Activated CD8-positive, alpha-beta memory T cell treated with anti-CD3 and anti-CD28 coated beads, Interleukin-2, amount 10 ng/mL, durations not matched to agents 7 days and 5 days (primary cell): Measurements from ENCODE around the gene INAFM2. TPM values are rescaled to one million over a fixed set of nuclear protein-coding genes. Genes with fewer than 3 reads are reported as not detected.

ENCODE experiments used
- ATAC-seq: fragments of 150-1000 bp; cut with Tn5 transposase; one replicate; pipeline ENCODE4 v1.10.0; 2021; ENCODE audit warnings: moderate library complexity
- CTCF ChIA-PET: fragments of 350-600 bp; sonication (Branson Sonifier 250); formaldehyde crosslinking; loops from one replicate; lab custom pipeline; 2021; ENCODE audit warnings: antibody characterized with exemption; lab: Charles Lee
- DNase-seq: peaks from one replicate; pipeline ENCODE4 v3.0.0-alpha.2; 2020
- H3K27ac Mint-ChIP-seq: one replicate; pipeline ENCODE4 v1.8.0; 2021; ENCODE audit warnings: mild to moderate bottlenecking, mixed read lengths
- H3K27me3 Mint-ChIP-seq: one replicate; pipeline ENCODE4 v1.8.0; 2021; ENCODE audit warnings: mixed read lengths
- H3K36me3 Mint-ChIP-seq: one replicate; pipeline ENCODE4 v1.8.0; 2021; ENCODE audit warnings: mild to moderate bottlenecking, mixed read lengths
- H3K4me1 Mint-ChIP-seq: one replicate; pipeline ENCODE4 v1.8.0; 2021; ENCODE audit warnings: mixed read lengths
- H3K4me3 Mint-ChIP-seq: one replicate; pipeline ENCODE4 v1.8.0; 2021; ENCODE audit warnings: mild to moderate bottlenecking, moderate library complexity, mixed read lengths
- H3K9me3 Mint-ChIP-seq: one replicate; pipeline ENCODE4 v1.8.0; 2022; ENCODE audit warnings: low read depth, mixed read lengths
- total RNA-seq, 2 experiments: library from RNA; stranded (reverse); gene quantifications; one replicate each; pipeline ENCODE4 v1.2.3, GENCODE V29; 2021

INAFM2 gene
- total RNA-seq, 2 experiments from 2014 or later, result 4.9 to 10.2 TPM

DNA sequence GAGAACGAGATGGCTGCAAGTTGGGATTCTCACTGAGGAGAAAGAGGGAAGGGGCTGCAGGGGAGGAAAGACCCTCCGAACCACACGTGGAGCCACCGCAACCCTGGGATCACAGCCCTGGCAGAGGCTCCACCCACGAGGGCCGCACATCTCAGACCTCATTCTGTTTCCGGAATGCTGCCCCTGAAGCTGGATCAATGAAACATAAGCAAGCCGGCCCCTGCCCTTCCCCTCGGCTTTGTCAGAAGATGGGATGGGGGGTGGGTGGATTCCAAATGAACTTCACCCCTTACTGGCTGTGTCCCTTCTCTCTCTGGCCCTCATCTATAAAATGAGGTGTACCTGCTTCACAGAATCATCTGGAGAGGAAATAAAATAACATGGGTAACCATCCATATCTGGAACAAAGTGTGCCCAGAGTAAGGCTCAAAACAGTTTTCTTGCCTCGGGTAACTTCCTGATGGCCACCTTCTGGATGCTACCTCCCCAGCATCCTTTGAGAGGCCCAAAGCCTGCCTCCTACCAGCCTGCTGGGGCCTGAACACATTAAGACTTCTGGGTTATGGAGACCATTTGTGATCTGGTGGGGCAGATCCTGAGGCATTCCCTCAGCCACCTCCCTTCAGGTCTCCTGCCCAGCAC is 21.9 kb downstream of the INAFM2 start:
- H3K36me3 Mint-ChIP-seq, result no peaks in the 10 kb centered on the region
- H3K4me3 Mint-ChIP-seq, result no peak overlapping the region
- CTCF ChIA-PET, result interaction anchor here (0.7 to 13.7 kb wide), 22 partner anchors 8 to 437 kb away, joined by 3 to 317 read pairs (median 8); partner anchors contain the start of genes DISP2, INAFM2, IVD and PLCB2
- DNase-seq (no peak), ATAC-seq (no peak)
- no peaks in the 10 kb centered on the region for H3K4me1 Mint-ChIP-seq
- no peak overlapping the region for H3K27ac Mint-ChIP-seq
- H3K9me3 Mint-ChIP-seq, result no peaks in the 10 kb centered on the region
- no peaks in the 10 kb centered on the region for H3K27me3 Mint-ChIP-seq

GRCh38 chr15:40345867-40346578 is 22.5 kb downstream of the INAFM2 start:
- Mint-ChIP-seq H3K4me1 (no peaks in the 10 kb centered on the region), H3K9me3 (no peaks in the 10 kb centered on the region), H3K36me3 (no peaks in the 10 kb centered on the region), H3K27ac (no peak overlapping the region), H3K4me3 (no peak overlapping the region), H3K27me3 (no peaks in the 10 kb centered on the region)
- DNase-seq (no peak), ATAC-seq (no peak)
- CTCF ChIA-PET, result interaction anchor here (1.0 to 13.7 kb wide), 7 partner anchors 8 to 76 kb away, joined by 3 to 317 read pairs (median 53); partner anchors contain the start of genes INAFM2 and PLCB2

GRCh38 chr15:40346579-40347558 is 23.4 kb downstream of the INAFM2 start:
- Mint-ChIP-seq H3K36me3 (no peaks in the 10 kb centered on the region), H3K4me3 (no peak overlapping the region), H3K9me3 (no peaks in the 10 kb centered on the region), H3K27me3 (no peaks in the 10 kb centered on the region), H3K27ac (no peak overlapping the region), H3K4me1 (no peaks in the 10 kb centered on the region)
- CTCF ChIA-PET, result interaction anchor here (0.7 to 13.7 kb wide), 6 partner anchors 9 to 75 kb away, joined by 3 to 317 read pairs (median 14); partner anchors contain the start of genes DISP2, INAFM2 and PLCB2
- DNase-seq, result no peak
- no peak for ATAC-seq

- H3K4me3 Mint-ChIP-seq, result no peak overlapping the region
- CTCF ChIA-PET, result interaction anchor here (1.8 to 4.5 kb wide), 2 partner anchors 10 to 74 kb away, joined by 5 to 24 read pairs; no protein-coding TSS in a partner anchor
Measured at GRCh38 chr15:40347559-40348473, 24.3 kb downstream of the INAFM2 start.

DNA sequence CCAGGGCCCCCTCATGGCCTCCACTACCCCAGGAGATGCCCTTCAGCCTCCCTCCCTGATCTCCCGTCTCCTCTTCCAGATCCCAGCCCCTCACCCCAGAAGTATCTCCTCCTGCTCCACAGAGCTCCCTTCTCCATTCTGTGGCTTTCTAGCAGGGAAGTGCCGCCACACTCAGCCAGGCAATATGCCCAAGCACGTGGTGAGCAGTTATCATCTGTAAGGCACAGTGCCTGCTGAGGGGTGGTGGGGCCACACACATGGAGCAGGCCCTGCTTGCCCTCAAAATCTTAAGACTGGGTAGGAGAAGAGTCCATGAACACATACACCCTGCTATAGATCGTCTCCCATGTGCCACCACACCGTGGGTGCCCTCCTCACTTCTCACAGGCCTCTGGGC is 25.0 kb downstream of the INAFM2 start:
- CTCF ChIA-PET, result interaction anchor here (0.7 to 4.5 kb wide), 4 partner anchors 8 to 74 kb away, joined by 3 to 24 read pairs (median 4); no protein-coding TSS in a partner anchor
- ATAC-seq, result no peak
- no peaks in the 10 kb centered on the region for H3K27me3 Mint-ChIP-seq
- H3K36me3 Mint-ChIP-seq, result no peaks in the 10 kb centered on the region
- H3K9me3 Mint-ChIP-seq, result no peaks in the 10 kb centered on the region
- H3K27ac Mint-ChIP-seq, result no peak overlapping the region
- no peaks in the 10 kb centered on the region for H3K4me1 Mint-ChIP-seq
- H3K4me3 Mint-ChIP-seq, result no peak overlapping the region
- no peak for DNase-seq

More at GRCh38 chr15:40347559-40348473, 24.3 kb downstream of the INAFM2 start:
- no peak for ATAC-seq
- no peaks in the 10 kb centered on the region for H3K9me3 Mint-ChIP-seq
- H3K27me3 Mint-ChIP-seq, result no peaks in the 10 kb centered on the region
- DNase-seq, result no peak
- no peak overlapping the region for H3K27ac Mint-ChIP-seq
- H3K36me3 Mint-ChIP-seq, result no peaks in the 10 kb centered on the region
- no peaks in the 10 kb centered on the region for H3K4me1 Mint-ChIP-seq

DNA sequence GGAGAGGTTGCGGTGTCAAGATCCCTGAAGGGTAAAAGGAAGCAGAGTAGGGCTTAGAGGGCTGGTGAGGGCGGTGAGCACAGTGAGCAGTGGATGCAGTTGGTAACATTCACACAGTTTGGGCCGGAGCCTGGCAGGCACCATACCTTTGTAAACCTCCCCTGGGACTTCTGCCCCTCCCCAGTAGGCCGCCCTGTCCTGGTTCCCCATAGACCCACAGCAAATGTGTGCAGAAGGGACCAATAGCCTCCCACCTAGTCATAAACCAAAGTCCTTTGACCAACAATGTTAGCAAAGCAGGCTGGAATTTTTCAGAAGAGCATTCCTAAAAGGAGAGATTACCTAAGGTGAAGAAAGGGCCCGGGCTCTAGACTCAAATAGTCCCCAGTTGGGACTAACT is 25.7 kb downstream of the INAFM2 start:
- no peak overlapping the region for H3K27ac Mint-ChIP-seq
- H3K4me3 Mint-ChIP-seq, result no peak overlapping the region
- H3K27me3 Mint-ChIP-seq, result no peaks in the 10 kb centered on the region
- H3K4me1 Mint-ChIP-seq, result no peaks in the 10 kb centered on the region
- DNase-seq, result no peak
- no peaks in the 10 kb centered on the region for H3K36me3 Mint-ChIP-seq
- ATAC-seq, result no peak
- CTCF ChIA-PET, result interaction anchor here (0.7 to 4.5 kb wide), 4 partner anchors 9 to 73 kb away, joined by 3 to 24 read pairs (median 4); no protein-coding TSS in a partner anchor
- no peaks in the 10 kb centered on the region for H3K9me3 Mint-ChIP-seq

- H3K27me3 Mint-ChIP-seq, result peaks cover 10% of the 10 kb centered on the region
- H3K4me1 Mint-ChIP-seq, result no peaks in the 10 kb centered on the region
- no peaks in the 10 kb centered on the region for H3K9me3 Mint-ChIP-seq
- CTCF ChIA-PET, result interaction anchor here (1.2 to 5.1 kb wide), 4 partner anchors 8 to 70 kb away, joined by 3 to 38 read pairs (median 8); no protein-coding TSS in a partner anchor
- no peak for DNase-seq
- H3K4me3 Mint-ChIP-seq, result no peak overlapping the region
- no peak for ATAC-seq
- H3K36me3 Mint-ChIP-seq, result no peaks in the 10 kb centered on the region
- H3K27ac Mint-ChIP-seq, result no peak overlapping the region
Measured at GRCh38 chr15:40352281-40352901, 28.9 kb downstream of the INAFM2 start.

DNA sequence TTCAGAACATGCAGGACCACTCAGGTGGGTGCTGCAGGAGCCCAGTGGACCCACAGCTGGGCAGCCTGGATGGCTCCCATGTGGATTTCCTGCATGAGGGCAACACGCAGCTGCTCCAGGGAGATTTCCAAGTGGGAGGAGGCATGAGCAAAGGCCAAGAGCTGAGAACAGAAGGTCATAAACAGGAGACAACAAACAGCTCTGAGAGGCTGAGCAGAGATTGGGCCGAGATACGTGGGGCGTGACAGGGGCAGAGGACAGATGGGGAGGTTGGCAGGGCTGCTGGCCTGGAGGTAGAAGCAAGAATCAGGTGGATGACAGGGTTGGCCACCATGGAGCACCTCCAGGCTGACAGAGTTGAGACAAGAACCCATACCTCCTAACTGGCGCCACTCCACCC is 30.2 kb downstream of the INAFM2 start:
- Mint-ChIP-seq H3K4me1 (peaks cover 3% of the 10 kb centered on the region), H3K27me3 (peaks cover 10% of the 10 kb centered on the region), H3K4me3 (no peak overlapping the region), H3K27ac (no peak overlapping the region), H3K9me3 (no peaks in the 10 kb centered on the region), H3K36me3 (no peaks in the 10 kb centered on the region)
- CTCF ChIA-PET, result interaction anchor here (1.1 to 5.7 kb wide), 5 partner anchors 9 to 50 kb away, joined by 3 to 47 read pairs (median 10); no protein-coding TSS in a partner anchor
- DNase-seq (no peak), ATAC-seq (no peak)

- Mint-ChIP-seq H3K9me3 (no peaks in the 10 kb centered on the region), H3K27ac (no peak overlapping the region), H3K4me3 (no peak overlapping the region), H3K4me1 (peaks cover 9% of the 10 kb centered on the region), H3K36me3 (no peaks in the 10 kb centered on the region), H3K27me3 (peaks cover 10% of the 10 kb centered on the region)
- DNase-seq, result no peak
- CTCF ChIA-PET, result interaction anchor here (0.8 to 6.5 kb wide), 9 partner anchors 10 to 75 kb away, joined by 3 to 49 read pairs (median 3); partner anchors contain the start of gene IVD
- ATAC-seq, result no peak
Measured at GRCh38 chr15:40354408-40355171, 31.1 kb downstream of the INAFM2 start.

DNA sequence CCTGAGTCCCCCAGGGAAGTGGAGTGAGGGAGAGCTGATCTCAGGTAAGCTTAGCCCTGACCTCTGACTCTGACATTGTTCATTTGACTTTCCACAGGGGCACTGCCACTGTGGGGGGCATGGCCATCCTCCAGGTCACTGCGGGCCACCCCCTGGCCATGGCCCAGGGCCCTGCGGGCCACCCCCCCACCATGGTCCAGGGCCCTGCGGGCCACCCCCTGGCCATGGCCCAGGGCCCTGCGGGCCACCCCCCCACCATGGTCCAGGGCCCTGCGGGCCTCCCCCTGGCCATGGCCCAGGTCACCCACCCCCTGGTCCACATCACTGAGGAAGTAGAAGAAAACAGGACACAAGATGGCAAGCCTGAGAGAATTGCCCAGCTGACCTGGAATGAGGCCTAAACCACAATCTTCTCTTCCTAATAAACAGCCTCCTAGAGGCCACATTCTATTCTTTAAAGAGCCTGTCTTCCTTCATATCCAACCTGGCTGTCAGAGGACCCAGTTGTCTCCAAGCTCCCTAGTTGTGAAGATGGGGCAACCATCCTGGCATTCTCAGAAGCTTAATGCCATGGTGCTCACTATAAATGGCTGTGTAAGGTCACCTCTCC is 32.6 kb downstream of the INAFM2 start:
- Mint-ChIP-seq H3K36me3 (no peaks in the 10 kb centered on the region), H3K27ac (no peak overlapping the region), H3K27me3 (peaks cover 10% of the 10 kb centered on the region), H3K4me3 (no peak overlapping the region), H3K9me3 (no peaks in the 10 kb centered on the region), H3K4me1 (peaks cover 9% of the 10 kb centered on the region)
- DNase-seq (no peak), ATAC-seq (no peak)
- CTCF ChIA-PET, result interaction anchor here (1.0 to 6.5 kb wide), 5 partner anchors 11 to 77 kb away, joined by 3 to 49 read pairs (median 6); no protein-coding TSS in a partner anchor
